Keratinocyte (primary cell): ENCODE results near the gene TMEM244.

Experiments used
- EZH2 ChIP-seq: IDR thresholded peaks from one replicate; pipeline ENCODE4 v1.6.1; 2012; ENCODE audit warnings: inconsistent platforms, mild to moderate bottlenecking, low read length, moderate library complexity
- TF ChIP-seq, protein P1 (sequence below), 3 experiments: IDR thresholded peaks in 1 of 3; conservative IDR thresholded peaks in 1 of 3; optimal IDR thresholded peaks in 1 of 3; 2 replicates in 2 of 3; 3 replicates in 1 of 3; pipeline versions ENCODE3 to v1.5.1; 2011; ENCODE audit warnings: low read length in 3 of 3, mild to moderate bottlenecking in 3 of 3, moderate library complexity in 2 of 3, control low read depth in 1 of 3, inconsistent platforms in 1 of 3; ENCODE audit not compliant: insufficient read depth in 2 of 3; ENCODE audit errors: extremely low read depth in 1 of 3

DNA sequence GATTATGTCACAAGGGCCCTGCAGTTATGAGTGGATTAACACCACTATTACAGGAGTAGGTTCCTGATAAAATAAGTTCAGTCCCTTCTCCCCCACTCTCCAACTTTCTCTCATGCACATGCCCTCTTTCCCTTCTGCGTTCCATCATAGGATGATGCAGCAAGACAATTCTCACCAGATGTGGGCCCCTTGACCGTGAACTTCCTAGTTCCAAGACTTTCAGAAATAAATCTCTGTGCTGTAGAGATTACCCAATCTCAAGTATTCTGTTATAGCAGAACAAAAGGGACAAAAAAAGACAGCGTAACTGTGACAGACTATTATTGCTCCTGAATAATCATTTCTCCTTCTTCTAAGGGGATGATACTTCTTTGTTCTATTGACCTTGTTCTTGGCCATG lies 33.8 kb upstream of the TMEM244 start:
- TF ChIP-seq, protein P1, sequence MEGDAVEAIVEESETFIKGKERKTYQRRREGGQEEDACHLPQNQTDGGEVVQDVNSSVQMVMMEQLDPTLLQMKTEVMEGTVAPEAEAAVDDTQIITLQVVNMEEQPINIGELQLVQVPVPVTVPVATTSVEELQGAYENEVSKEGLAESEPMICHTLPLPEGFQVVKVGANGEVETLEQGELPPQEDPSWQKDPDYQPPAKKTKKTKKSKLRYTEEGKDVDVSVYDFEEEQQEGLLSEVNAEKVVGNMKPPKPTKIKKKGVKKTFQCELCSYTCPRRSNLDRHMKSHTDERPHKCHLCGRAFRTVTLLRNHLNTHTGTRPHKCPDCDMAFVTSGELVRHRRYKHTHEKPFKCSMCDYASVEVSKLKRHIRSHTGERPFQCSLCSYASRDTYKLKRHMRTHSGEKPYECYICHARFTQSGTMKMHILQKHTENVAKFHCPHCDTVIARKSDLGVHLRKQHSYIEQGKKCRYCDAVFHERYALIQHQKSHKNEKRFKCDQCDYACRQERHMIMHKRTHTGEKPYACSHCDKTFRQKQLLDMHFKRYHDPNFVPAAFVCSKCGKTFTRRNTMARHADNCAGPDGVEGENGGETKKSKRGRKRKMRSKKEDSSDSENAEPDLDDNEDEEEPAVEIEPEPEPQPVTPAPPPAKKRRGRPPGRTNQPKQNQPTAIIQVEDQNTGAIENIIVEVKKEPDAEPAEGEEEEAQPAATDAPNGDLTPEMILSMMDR (optimal IDR thresholded peaks at IDR 0.05 in 1 of 3, IDR thresholded peaks at IDR 0.05 in 1 of 3, conservative IDR thresholded peaks at IDR 0.05 in 1 of 3; ENCODE audit: extremely low read depth in 1 of 3, insufficient read depth in 2 of 3, low read length in 3 of 3) = no peak
- no peak for TF ChIP-seq EZH2
